ENCODE measurements around the gene NHSL2. TPM values are rescaled to one million over a fixed set of nuclear protein-coding genes. Genes with fewer than 3 reads are reported as not detected.

NHSL2 gene
- total RNA-seq, 1 donor from 2014 or later, result 11.3 TPM

GRCh38 chrX:72078411-72078810 is 167.8 kb downstream of the NHSL2 start:
- H3K27ac Mint-ChIP-seq, result no peak overlapping the region
- H3K4me3 Mint-ChIP-seq, result no peak overlapping the region
- no peak for DNase-seq (ENCODE audit: extremely low spot score, unreplicated experiment)
- no peaks in the 10 kb centered on the region for H3K9me3 Mint-ChIP-seq
- H3K4me1 Mint-ChIP-seq (ENCODE audit: unreplicated experiment), result peaks cover 21% of the 10 kb centered on the region
- H3K27me3 Mint-ChIP-seq, result no peaks in the 10 kb centered on the region
- no peak for TF ChIP-seq CTCF (conservative IDR thresholded peaks at IDR 0.05)
- no peaks in the 10 kb centered on the region for H3K36me3 Mint-ChIP-seq

- no peak for TF ChIP-seq CTCF (conservative IDR thresholded peaks at IDR 0.05)
- Mint-ChIP-seq H3K4me3 (no peak overlapping the region), H3K9me3 (no peaks in the 10 kb centered on the region), H3K4me1 (ENCODE audit: unreplicated experiment) (peaks cover 21% of the 10 kb centered on the region), H3K36me3 (no peaks in the 10 kb centered on the region), H3K27ac (peak overlapping the region; percentile 29), H3K27me3 (no peaks in the 10 kb centered on the region)
- no peak for DNase-seq (ENCODE audit: extremely low spot score, unreplicated experiment)
Observed at GRCh38 chrX:72079607-72080006, 169.0 kb downstream of the NHSL2 start.

- H3K9me3 Mint-ChIP-seq, result no peaks in the 10 kb centered on the region
Observed at GRCh38 chrX:72080150-72080549, 169.5 kb downstream of the NHSL2 start.

GRCh38 chrX:72080800-72081199 is 170.2 kb downstream of the NHSL2 start:
- H3K27me3 Mint-ChIP-seq, result no peaks in the 10 kb centered on the region
- TF ChIP-seq CTCF (conservative IDR thresholded peaks at IDR 0.05), result no peak
- DNase-seq (ENCODE audit: extremely low spot score, unreplicated experiment), result no peak
- no peaks in the 10 kb centered on the region for H3K36me3 Mint-ChIP-seq
- H3K9me3 Mint-ChIP-seq, result no peaks in the 10 kb centered on the region
- H3K4me1 Mint-ChIP-seq (ENCODE audit: unreplicated experiment), result peaks cover 30% of the 10 kb centered on the region
- no peak overlapping the region for H3K4me3 Mint-ChIP-seq
- no peak overlapping the region for H3K27ac Mint-ChIP-seq

More at GRCh38 chrX:72080150-72080549, 169.5 kb downstream of the NHSL2 start:
- Mint-ChIP-seq H3K36me3 (no peaks in the 10 kb centered on the region), H3K4me3 (no peak overlapping the region), H3K4me1 (ENCODE audit: unreplicated experiment) (peaks cover 26% of the 10 kb centered on the region), H3K27ac (peak overlapping the region; percentile 29), H3K27me3 (no peaks in the 10 kb centered on the region)
- TF ChIP-seq CTCF (conservative IDR thresholded peaks at IDR 0.05), result no peak
- DNase-seq (ENCODE audit: extremely low spot score, unreplicated experiment), result no peak

GRCh38 chrX:72081605-72082320 is 171.1 kb downstream of the NHSL2 start:
- DNase-seq (ENCODE audit: extremely low spot score, unreplicated experiment), result no peak
- Mint-ChIP-seq H3K27me3 (no peaks in the 10 kb centered on the region), H3K4me3 (peak overlapping the region; percentile 57), H3K4me1 (ENCODE audit: unreplicated experiment) (peaks cover 32% of the 10 kb centered on the region), H3K9me3 (no peaks in the 10 kb centered on the region), H3K36me3 (no peaks in the 10 kb centered on the region), H3K27ac (peak overlapping the region; percentile 82)
- TF ChIP-seq CTCF (conservative IDR thresholded peaks at IDR 0.05), result no peak
